ENCODE data around the gene FAM43A.

FAM43A gene

GRCh38 chr3:194661946-194662345, 23.7 kb upstream of the FAM43A start:
- TF ChIP-seq, protein P1, sequence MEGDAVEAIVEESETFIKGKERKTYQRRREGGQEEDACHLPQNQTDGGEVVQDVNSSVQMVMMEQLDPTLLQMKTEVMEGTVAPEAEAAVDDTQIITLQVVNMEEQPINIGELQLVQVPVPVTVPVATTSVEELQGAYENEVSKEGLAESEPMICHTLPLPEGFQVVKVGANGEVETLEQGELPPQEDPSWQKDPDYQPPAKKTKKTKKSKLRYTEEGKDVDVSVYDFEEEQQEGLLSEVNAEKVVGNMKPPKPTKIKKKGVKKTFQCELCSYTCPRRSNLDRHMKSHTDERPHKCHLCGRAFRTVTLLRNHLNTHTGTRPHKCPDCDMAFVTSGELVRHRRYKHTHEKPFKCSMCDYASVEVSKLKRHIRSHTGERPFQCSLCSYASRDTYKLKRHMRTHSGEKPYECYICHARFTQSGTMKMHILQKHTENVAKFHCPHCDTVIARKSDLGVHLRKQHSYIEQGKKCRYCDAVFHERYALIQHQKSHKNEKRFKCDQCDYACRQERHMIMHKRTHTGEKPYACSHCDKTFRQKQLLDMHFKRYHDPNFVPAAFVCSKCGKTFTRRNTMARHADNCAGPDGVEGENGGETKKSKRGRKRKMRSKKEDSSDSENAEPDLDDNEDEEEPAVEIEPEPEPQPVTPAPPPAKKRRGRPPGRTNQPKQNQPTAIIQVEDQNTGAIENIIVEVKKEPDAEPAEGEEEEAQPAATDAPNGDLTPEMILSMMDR (conservative IDR thresholded peaks at IDR 0.05; ENCODE audit: low read depth, low read length), result no peak
- H3K4me3 ChIP-seq (ENCODE audit: low read length), result no peak overlapping the region
- no peak for DNase-seq (ENCODE audit: low read depth)

DNA sequence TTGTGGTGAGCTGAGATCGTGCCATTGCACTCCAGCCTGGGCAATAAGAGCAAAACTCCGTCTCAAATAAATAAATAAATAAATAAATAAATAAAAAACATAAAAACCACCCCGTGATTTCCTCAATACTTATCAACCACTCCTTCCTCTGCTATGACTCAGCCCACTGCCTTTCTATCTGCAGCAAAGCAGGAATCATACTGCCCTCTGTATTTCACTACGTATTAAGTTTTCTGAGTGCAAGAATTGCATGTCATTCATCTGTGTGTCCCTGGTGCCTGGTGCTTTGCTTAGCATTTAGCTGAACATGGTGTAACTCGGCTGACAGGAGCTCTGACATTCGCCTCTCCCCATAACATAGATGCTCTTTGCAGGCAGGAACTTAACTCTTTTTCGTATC, 20.8 kb upstream of the FAM43A start:
- TF ChIP-seq, protein P1 (conservative IDR thresholded peaks at IDR 0.05; ENCODE audit: low read depth, low read length), result no peak
- H3K4me3 ChIP-seq (ENCODE audit: low read length), result no peak overlapping the region
- DNase-seq (ENCODE audit: low read depth), result no peak

GRCh38 chr3:194667363-194667762, 18.3 kb upstream of the FAM43A start:
- TF ChIP-seq, protein P1 (conservative IDR thresholded peaks at IDR 0.05; ENCODE audit: low read depth, low read length), result no peak
- no peak overlapping the region for H3K4me3 ChIP-seq (ENCODE audit: low read length)
- no peak for DNase-seq (ENCODE audit: low read depth)

GRCh38 chr3:194671511-194671899, 14.2 kb upstream of the FAM43A start:
- peak overlapping the region; percentile 93 for H3K4me3 ChIP-seq (ENCODE audit: low read length)
- TF ChIP-seq, protein P1 (conservative IDR thresholded peaks at IDR 0.05; ENCODE audit: low read depth, low read length), result peak; percentile 58
- DNase-seq (ENCODE audit: low read depth), result no peak

DNA sequence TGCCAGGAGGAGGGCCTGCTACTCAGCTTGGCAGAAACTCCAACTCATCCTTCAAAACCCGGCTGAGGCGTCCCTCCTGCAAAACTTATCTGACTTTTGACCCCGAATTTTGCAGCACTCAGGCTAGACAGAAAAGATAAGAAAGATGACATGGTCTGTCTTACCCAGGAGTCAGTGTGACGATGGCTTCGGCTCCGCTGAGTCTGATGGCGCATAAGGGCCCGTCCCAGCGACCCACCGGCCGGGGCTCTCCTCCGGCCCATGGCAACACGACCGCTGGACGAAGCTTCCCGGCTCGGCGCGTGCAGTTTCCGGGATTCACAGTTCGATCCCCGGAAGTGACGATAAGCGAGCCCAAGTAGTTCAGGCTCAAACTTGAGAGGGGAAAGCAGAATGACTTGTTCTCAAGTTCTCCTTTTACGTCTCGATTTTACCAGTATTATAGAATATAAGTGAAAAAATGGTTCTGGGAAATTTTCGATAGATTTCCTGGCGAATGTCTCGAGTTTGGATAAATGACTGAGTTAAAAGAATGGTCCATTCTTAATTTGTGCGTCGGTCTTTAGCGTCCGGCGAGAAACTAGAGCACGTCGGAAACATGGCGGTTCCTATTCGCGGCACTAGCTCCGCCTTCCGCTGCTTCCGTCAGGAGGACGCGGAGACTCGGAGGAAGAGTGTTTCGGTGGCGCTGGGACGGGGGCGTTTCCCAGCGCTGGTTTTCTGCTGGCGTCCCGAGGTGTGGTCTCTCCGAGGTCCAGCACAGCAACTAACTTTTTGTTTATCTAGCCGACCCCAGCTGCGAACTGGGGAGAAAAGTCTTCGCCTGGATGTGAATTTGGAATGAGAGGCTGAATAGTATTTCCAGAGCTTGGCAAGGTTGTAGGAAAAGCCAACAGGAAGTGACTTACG, 13.5 kb upstream of the FAM43A start, which contains the start of gene LSG1:
Gene LSG1 (minus strand): TSS at position 292 of the 909 bp plus-strand sequence. CDS start 29 bp downstream, at position 263.
- TF ChIP-seq, protein P1 (conservative IDR thresholded peaks at IDR 0.05; ENCODE audit: low read depth, low read length), result no peak
- peak within 1 kb of the TSS; percentile 93 for H3K4me3 ChIP-seq (ENCODE audit: low read length)
- DNase-seq (ENCODE audit: low read depth), result peak; percentile 83

DNA sequence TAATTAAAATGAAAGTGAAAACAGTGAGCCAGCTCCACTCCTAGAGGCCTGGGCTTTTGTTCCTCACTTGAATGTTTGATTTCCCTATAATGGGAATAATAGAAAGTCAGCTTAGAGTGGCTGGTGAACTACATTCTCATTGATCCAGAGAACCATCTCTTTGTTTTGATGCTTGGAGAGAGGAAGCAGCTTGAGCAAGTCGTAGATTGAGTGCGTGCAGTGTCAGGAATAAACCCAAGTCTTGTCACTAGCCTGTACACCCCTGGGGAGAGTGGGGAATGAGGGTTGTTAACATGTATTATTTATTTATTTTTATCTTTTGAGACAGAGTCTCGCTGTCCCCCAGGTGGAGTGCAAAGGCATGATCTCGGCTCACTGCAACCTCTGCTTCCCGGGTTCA, 12.8 kb upstream of the FAM43A start:
- no peak for DNase-seq (ENCODE audit: low read depth)
- H3K4me3 ChIP-seq (ENCODE audit: low read length), result peak overlapping the region; percentile 93
- TF ChIP-seq, protein P1 (conservative IDR thresholded peaks at IDR 0.05; ENCODE audit: low read depth, low read length), result no peak

DNA sequence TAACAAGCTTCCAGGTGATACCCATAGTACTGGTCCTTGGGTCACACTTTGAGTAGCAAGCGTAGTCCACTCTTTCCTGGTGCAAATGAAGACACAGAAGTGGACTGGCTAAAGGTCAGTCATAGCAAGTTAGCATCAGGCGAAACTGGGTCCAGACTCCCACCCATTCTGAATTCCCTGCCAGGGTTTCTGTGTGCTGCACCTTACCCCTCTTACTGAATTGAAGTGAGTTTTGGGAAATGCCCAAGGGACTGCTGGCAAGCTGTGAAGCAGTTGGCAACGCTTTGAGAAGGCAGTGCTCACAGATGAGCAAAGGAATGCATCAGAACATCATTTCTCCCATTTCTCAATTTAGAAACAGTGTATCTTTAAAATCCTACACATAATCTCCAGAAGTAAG, 11.9 kb upstream of the FAM43A start:
- no peak for DNase-seq (ENCODE audit: low read depth)
- no peak overlapping the region for H3K4me3 ChIP-seq (ENCODE audit: low read length)
- TF ChIP-seq, protein P1 (conservative IDR thresholded peaks at IDR 0.05; ENCODE audit: low read depth, low read length), result no peak
